OCI-LY7 (cell line): Measurements from ENCODE around the gene PPID.

Experiments used
- EZH2phosphoT487 ChIP-seq: fragments of 200-600 bp; sonication (generic); IDR thresholded peaks from 2 replicates; pipeline ENCODE4 v1.6.1; 2018; ENCODE audit warnings: low read depth, borderline replicate concordance, mild to moderate bottlenecking, mixed run types, antibody characterized with exemption, low read length, moderate library complexity, mixed read lengths
- TF ChIP-seq, protein P1 (sequence below): fragments of 200-600 bp; sonication (generic); conservative IDR thresholded peaks from 2 replicates; pipeline ENCODE4 v1.5.1; 2014; ENCODE audit warnings: mild to moderate bottlenecking, antibody characterized with exemption, low read length, moderate library complexity, mixed read lengths

DNA sequence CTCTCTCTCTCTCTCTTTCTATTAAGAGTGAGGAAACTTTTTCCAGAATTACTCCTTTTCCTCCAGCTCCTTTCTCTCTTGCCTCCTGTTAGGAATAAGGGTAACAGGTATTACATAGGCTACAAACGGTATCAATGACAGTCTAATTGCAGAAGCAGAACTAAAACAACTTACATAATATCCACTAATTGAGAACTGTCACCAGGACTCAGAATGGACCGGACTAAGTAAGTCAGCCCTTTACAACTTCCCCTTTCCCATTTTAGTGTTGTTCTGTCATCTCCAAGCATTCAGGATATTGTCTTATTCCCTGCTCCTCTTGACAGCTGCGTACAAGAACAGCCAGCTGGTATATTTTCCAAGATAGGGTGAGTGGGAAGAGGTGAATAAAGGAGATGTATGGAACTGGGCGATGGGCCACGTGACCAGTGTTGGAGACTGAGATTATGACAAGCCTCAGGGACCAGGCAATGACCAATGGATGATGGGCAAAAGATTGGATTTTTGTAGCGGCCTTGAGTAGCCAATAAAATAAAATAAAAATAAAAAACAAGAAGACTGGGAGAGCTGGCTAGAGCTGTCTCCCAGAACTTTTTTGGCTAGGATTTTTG, 43.3 kb upstream of the PPID start:
- TF ChIP-seq, protein P1, sequence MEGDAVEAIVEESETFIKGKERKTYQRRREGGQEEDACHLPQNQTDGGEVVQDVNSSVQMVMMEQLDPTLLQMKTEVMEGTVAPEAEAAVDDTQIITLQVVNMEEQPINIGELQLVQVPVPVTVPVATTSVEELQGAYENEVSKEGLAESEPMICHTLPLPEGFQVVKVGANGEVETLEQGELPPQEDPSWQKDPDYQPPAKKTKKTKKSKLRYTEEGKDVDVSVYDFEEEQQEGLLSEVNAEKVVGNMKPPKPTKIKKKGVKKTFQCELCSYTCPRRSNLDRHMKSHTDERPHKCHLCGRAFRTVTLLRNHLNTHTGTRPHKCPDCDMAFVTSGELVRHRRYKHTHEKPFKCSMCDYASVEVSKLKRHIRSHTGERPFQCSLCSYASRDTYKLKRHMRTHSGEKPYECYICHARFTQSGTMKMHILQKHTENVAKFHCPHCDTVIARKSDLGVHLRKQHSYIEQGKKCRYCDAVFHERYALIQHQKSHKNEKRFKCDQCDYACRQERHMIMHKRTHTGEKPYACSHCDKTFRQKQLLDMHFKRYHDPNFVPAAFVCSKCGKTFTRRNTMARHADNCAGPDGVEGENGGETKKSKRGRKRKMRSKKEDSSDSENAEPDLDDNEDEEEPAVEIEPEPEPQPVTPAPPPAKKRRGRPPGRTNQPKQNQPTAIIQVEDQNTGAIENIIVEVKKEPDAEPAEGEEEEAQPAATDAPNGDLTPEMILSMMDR: no peak
- TF ChIP-seq EZH2phosphoT487: no peak
